Neuron (in vitro differentiated cells): Measurements from ENCODE around the gene TRIO.

Experiments
- H2AFZ ChIP-seq: one replicate; pipeline ENCODE4 v1.6.1; 2013; ENCODE audit warnings: low read depth, mild to moderate bottlenecking, inconsistent platforms, low read length, moderate library complexity
- H3K27me3 ChIP-seq: one replicate; pipeline ENCODE4 v1.6.1; 2013; ENCODE audit warnings: low read length; ENCODE audit not compliant: insufficient read depth
- H3K36me3 ChIP-seq: one replicate; pipeline ENCODE4 v1.6.1; 2013; ENCODE audit warnings: low read length; ENCODE audit not compliant: insufficient read depth
- H3K4me1 ChIP-seq: one replicate; pipeline ENCODE4 v1.6.1; 2013; ENCODE audit warnings: low read length; ENCODE audit not compliant: insufficient read depth
- H3K4me3 ChIP-seq: 2 replicates; pipeline ENCODE4 v1.5.1; 2013; ENCODE audit warnings: mild to moderate bottlenecking, low read length, moderate library complexity
- H3K9me3 ChIP-seq: one replicate; pipeline ENCODE4 v1.6.1; 2013; ENCODE audit warnings: low read length

The TRIO gene

GRCh38 chr5:14305045-14305444 is 161.9 kb downstream of the TRIO start:
- Histone ChIP-seq H3K36me3 (peaks cover 37% of the 10 kb centered on the region), H3K4me3 (no peak overlapping the region), H2AFZ (no peak overlapping the region), H3K9me3 (peaks cover 2% of the 10 kb centered on the region), H3K27me3 (no peaks in the 10 kb centered on the region), H3K4me1 (no peaks in the 10 kb centered on the region)

GRCh38 chr5:14306329-14306815 is 163.2 kb downstream of the TRIO start:
- H3K4me3 ChIP-seq: no peak overlapping the region
- H3K4me1 ChIP-seq: no peaks in the 10 kb centered on the region
- H3K27me3 ChIP-seq: no peaks in the 10 kb centered on the region
- peaks cover 41% of the 10 kb centered on the region for H3K36me3 ChIP-seq
- peaks cover 2% of the 10 kb centered on the region for H3K9me3 ChIP-seq
- H2AFZ ChIP-seq: no peak overlapping the region

- Histone ChIP-seq H3K4me1 (no peaks in the 10 kb centered on the region), H2AFZ (no peak overlapping the region), H3K36me3 (peaks cover 47% of the 10 kb centered on the region), H3K9me3 (peaks cover 2% of the 10 kb centered on the region), H3K27me3 (no peaks in the 10 kb centered on the region), H3K4me3 (no peak overlapping the region)
These were observed 165.4 kb downstream of the TRIO start for GRCh38 chr5:14308384-14309154.

- Histone ChIP-seq H3K27me3 (no peaks in the 10 kb centered on the region), H2AFZ (no peak overlapping the region), H3K4me3 (no peak overlapping the region), H3K36me3 (peaks cover 50% of the 10 kb centered on the region), H3K4me1 (no peaks in the 10 kb centered on the region), H3K9me3 (peaks cover 2% of the 10 kb centered on the region)
These were observed 166.1 kb downstream of the TRIO start for GRCh38 chr5:14309199-14309598.

- Histone ChIP-seq H3K4me3 (no peak overlapping the region), H3K27me3 (no peaks in the 10 kb centered on the region), H3K36me3 (peaks cover 52% of the 10 kb centered on the region), H3K4me1 (no peaks in the 10 kb centered on the region), H3K9me3 (peaks cover 2% of the 10 kb centered on the region), H2AFZ (no peak overlapping the region)
These were observed 166.9 kb downstream of the TRIO start for GRCh38 chr5:14309878-14310531.

- Histone ChIP-seq H3K27me3 (no peaks in the 10 kb centered on the region), H3K4me1 (no peaks in the 10 kb centered on the region), H3K4me3 (no peak overlapping the region), H3K36me3 (peaks cover 50% of the 10 kb centered on the region), H3K9me3 (peaks cover 2% of the 10 kb centered on the region), H2AFZ (no peak overlapping the region)
These were observed 167.8 kb downstream of the TRIO start for GRCh38 chr5:14310901-14311300.

- no peaks in the 10 kb centered on the region for H3K27me3 ChIP-seq
- no peak overlapping the region for H3K4me3 ChIP-seq
- H2AFZ ChIP-seq: no peak overlapping the region
- no peaks in the 10 kb centered on the region for H3K4me1 ChIP-seq
- peaks cover 52% of the 10 kb centered on the region for H3K36me3 ChIP-seq
- H3K9me3 ChIP-seq: no peaks in the 10 kb centered on the region
These were observed 171.0 kb downstream of the TRIO start for GRCh38 chr5:14313986-14314690.

GRCh38 chr5:14316471-14316870 is 173.3 kb downstream of the TRIO start:
- no peak overlapping the region for H2AFZ ChIP-seq
- no peak overlapping the region for H3K4me3 ChIP-seq
- peaks cover 53% of the 10 kb centered on the region for H3K36me3 ChIP-seq
- H3K27me3 ChIP-seq: no peaks in the 10 kb centered on the region
- peaks cover 5% of the 10 kb centered on the region for H3K9me3 ChIP-seq
- no peaks in the 10 kb centered on the region for H3K4me1 ChIP-seq

GRCh38 chr5:14319102-14319501 is 176.0 kb downstream of the TRIO start:
- Histone ChIP-seq H3K4me3 (no peak overlapping the region), H3K36me3 (peaks cover 39% of the 10 kb centered on the region), H3K4me1 (no peaks in the 10 kb centered on the region), H2AFZ (no peak overlapping the region), H3K9me3 (peaks cover 5% of the 10 kb centered on the region), H3K27me3 (no peaks in the 10 kb centered on the region)

GRCh38 chr5:14321936-14322335 is 178.8 kb downstream of the TRIO start:
- Histone ChIP-seq H3K9me3 (peaks cover 5% of the 10 kb centered on the region), H2AFZ (no peak overlapping the region), H3K27me3 (no peaks in the 10 kb centered on the region), H3K4me1 (no peaks in the 10 kb centered on the region), H3K36me3 (peaks cover 37% of the 10 kb centered on the region), H3K4me3 (no peak overlapping the region)

- Histone ChIP-seq H3K4me3 (no peak overlapping the region), H3K4me1 (no peaks in the 10 kb centered on the region), H3K36me3 (peaks cover 31% of the 10 kb centered on the region), H3K27me3 (no peaks in the 10 kb centered on the region), H3K9me3 (peaks cover 5% of the 10 kb centered on the region), H2AFZ (no peak overlapping the region)
These were observed 179.5 kb downstream of the TRIO start for GRCh38 chr5:14322437-14323187.

- Histone ChIP-seq H2AFZ (no peak overlapping the region), H3K36me3 (peaks cover 36% of the 10 kb centered on the region), H3K27me3 (no peaks in the 10 kb centered on the region), H3K4me1 (no peaks in the 10 kb centered on the region), H3K9me3 (peaks cover 5% of the 10 kb centered on the region), H3K4me3 (no peak overlapping the region)
These were observed 180.3 kb downstream of the TRIO start for GRCh38 chr5:14323466-14323865.
